ENCODE results near the gene REV3L.

Gene REV3L

DNA sequence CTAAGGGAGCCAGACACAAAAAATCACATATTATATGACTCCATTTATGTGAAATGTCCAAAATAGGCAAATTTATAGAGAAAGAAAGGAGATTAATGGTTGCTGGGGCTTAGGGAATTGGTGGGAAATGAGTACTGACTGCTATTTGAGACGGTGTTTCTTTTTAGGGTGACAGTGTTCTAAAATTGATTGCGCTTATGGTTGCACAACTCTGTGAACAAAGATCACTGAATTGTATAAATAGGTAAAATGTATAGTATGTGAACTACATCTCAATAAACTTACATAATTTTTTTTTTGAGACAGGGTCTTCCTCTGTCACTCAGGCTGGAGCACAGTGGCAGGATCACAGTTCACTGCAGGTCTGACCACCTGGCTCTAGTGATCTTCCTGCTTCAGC is 45.4 kb downstream of the REV3L start:
- Histone ChIP-seq H3K27me3 (ENCODE audit: insufficient read depth, low read length, poor library complexity) (no peaks in the 10 kb centered on the region), H2AK5ac (ENCODE audit: low read length) (no peak overlapping the region), H3K4ac (ENCODE audit: low read depth, low read length) (no peak overlapping the region), H3K4me3 (ENCODE audit: low read length) (no peak overlapping the region), H3K4me2 (ENCODE audit: low read length) (no peak overlapping the region), H3K79me2 (ENCODE audit: control insufficient read depth, insufficient read depth, low read length) (no peaks in the 10 kb centered on the region), H3K56ac (ENCODE audit: low read length) (no peak overlapping the region), H4K8ac (ENCODE audit: low read depth, low read length) (no peak overlapping the region), H3K36me3 (ENCODE audit: control insufficient read depth, insufficient read depth, low read length) (no peaks in the 10 kb centered on the region), H2BK120ac (ENCODE audit: low read depth, low read length) (no peak overlapping the region), H2BK5ac (ENCODE audit: low read length) (no peak overlapping the region), H3K79me1 (ENCODE audit: low read length) (no peaks in the 10 kb centered on the region), H3K23ac (ENCODE audit: low read length) (no peak overlapping the region), H3K27ac (ENCODE audit: low read depth, low read length) (no peak overlapping the region), H2BK15ac (replicated peaks; ENCODE audit: low read depth) (no peak overlapping the region), H4K5ac (ENCODE audit: low read length) (no peak overlapping the region), H3K18ac (ENCODE audit: low read length) (no peak overlapping the region), H3K4me1 (ENCODE audit: control insufficient read depth, low read depth, low read length) (no peaks in the 10 kb centered on the region), H3K9ac (ENCODE audit: low read length) (no peak overlapping the region)
- no peak for DNase-seq
- no CpG with 5 or more reads among the region's 2 CpGs for WGBS (ENCODE audit: extremely low coverage, insufficient coverage, low lambda C conversion rate)

DNA sequence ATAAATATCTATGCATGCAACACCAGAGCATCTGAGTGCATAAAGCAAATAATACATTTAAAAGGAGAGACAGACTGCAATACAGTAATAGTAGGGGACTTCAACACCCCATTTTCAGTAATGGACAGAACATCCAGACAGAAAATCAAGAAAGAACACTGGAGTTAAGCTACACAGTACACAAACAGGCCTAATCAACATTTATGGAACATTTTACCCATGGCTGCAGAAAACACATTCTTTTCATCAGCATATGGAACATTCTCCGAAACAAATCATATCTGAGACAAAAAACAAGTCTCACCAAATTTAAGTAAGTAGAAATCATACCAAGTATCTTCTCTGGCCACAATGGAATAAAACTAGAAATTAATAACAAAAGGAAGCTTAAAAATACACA is 50.5 kb downstream of the REV3L start:
- Histone ChIP-seq H3K23ac (ENCODE audit: low read length) (no peak overlapping the region), H4K5ac (ENCODE audit: low read length) (no peak overlapping the region), H3K56ac (ENCODE audit: low read length) (no peak overlapping the region), H2BK15ac (replicated peaks; ENCODE audit: low read depth) (no peak overlapping the region), H3K4me2 (ENCODE audit: low read length) (no peak overlapping the region), H3K4me1 (ENCODE audit: control insufficient read depth, low read depth, low read length) (no peaks in the 10 kb centered on the region), H3K4me3 (ENCODE audit: low read length) (no peak overlapping the region), H3K27ac (ENCODE audit: low read depth, low read length) (no peak overlapping the region), H3K27me3 (ENCODE audit: insufficient read depth, low read length, poor library complexity) (no peaks in the 10 kb centered on the region), H3K36me3 (ENCODE audit: control insufficient read depth, insufficient read depth, low read length) (no peaks in the 10 kb centered on the region), H3K9ac (ENCODE audit: low read length) (no peak overlapping the region), H2BK5ac (ENCODE audit: low read length) (no peak overlapping the region), H3K79me1 (ENCODE audit: low read length) (no peaks in the 10 kb centered on the region), H2BK120ac (ENCODE audit: low read depth, low read length) (no peak overlapping the region), H4K8ac (ENCODE audit: low read depth, low read length) (no peak overlapping the region), H2AK5ac (ENCODE audit: low read length) (no peak overlapping the region), H3K18ac (ENCODE audit: low read length) (no peak overlapping the region), H3K4ac (ENCODE audit: low read depth, low read length) (no peak overlapping the region), H3K79me2 (ENCODE audit: control insufficient read depth, insufficient read depth, low read length) (no peaks in the 10 kb centered on the region)
- DNase-seq: no peak
- WGBS (ENCODE audit: extremely low coverage, insufficient coverage, low lambda C conversion rate): no CpG with 5 or more reads among the region's 1 CpG

DNA sequence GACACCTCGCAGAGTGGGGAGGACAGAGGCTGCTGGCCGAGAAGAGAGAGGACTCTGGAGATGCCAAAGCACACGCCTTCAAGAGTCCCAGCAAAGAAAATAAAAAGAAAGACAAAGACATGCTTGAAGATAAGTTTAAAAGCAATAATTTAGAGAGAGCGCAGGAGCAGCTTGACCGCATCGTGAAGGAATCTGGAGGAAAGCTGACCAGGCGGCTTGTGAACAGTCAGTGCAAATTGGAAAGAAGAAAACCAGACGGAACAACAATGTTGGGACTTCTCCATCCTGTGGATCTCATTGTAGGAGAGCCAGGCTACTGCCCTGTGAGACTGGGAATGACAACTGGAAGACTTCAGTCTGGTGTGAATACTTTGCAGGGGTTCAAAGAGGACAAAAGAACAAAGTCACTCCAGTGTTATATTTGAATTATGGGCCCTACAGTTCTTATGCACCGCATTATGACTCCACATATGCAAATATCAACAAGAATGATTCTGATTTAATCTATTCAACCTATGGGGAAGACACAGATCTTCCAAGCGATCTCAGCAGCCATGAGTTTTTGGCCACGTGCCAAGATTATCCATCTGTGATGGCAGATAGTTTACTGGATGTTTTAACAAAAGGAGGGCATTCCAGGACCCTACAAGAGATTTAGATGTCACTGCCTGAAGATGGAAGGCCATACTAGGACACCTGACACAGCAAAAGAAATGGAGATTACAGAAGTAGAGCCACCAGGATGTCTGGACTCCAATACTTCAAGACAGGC is 52.2 kb downstream of the REV3L start:
- Histone ChIP-seq H3K18ac (ENCODE audit: low read length) (no peak overlapping the region), H3K56ac (ENCODE audit: low read length) (no peak overlapping the region), H4K5ac (ENCODE audit: low read length) (no peak overlapping the region), H3K36me3 (ENCODE audit: control insufficient read depth, insufficient read depth, low read length) (no peaks in the 10 kb centered on the region), H3K79me2 (ENCODE audit: control insufficient read depth, insufficient read depth, low read length) (no peaks in the 10 kb centered on the region), H3K4me2 (ENCODE audit: low read length) (no peak overlapping the region), H3K4me1 (ENCODE audit: control insufficient read depth, low read depth, low read length) (no peaks in the 10 kb centered on the region), H3K23ac (ENCODE audit: low read length) (no peak overlapping the region), H3K9ac (ENCODE audit: low read length) (no peak overlapping the region), H2AK5ac (ENCODE audit: low read length) (no peak overlapping the region), H4K8ac (ENCODE audit: low read depth, low read length) (no peak overlapping the region), H3K27ac (ENCODE audit: low read depth, low read length) (no peak overlapping the region), H3K4me3 (ENCODE audit: low read length) (no peak overlapping the region), H3K79me1 (ENCODE audit: low read length) (no peaks in the 10 kb centered on the region), H2BK5ac (ENCODE audit: low read length) (no peak overlapping the region), H3K4ac (ENCODE audit: low read depth, low read length) (no peak overlapping the region), H2BK15ac (replicated peaks; ENCODE audit: low read depth) (no peak overlapping the region), H2BK120ac (ENCODE audit: low read depth, low read length) (no peak overlapping the region), H3K27me3 (ENCODE audit: insufficient read depth, low read length, poor library complexity) (no peaks in the 10 kb centered on the region)
- WGBS (ENCODE audit: extremely low coverage, insufficient coverage, low lambda C conversion rate): no CpG with 5 or more reads among the region's 11 CpGs
- no peak for DNase-seq

DNA sequence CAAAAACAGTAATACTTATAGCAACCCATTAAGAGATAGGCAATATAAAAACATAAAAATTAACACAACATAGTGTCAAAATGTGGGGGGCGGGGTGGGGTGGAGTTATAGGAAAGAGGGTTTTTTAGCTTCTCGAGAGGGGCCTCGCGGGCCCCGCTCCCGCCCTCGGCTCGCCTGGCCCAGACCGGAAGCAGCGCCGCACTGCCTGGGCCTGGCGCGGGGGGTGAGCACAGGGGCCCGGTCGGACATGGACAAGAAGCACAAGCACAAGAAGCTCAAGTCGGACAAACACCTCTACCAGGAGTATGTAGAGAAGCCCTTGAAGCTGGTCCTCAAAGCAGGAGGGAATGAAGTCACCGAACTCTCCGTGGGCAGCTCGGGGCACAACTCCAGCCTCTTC is 53.4 kb downstream of the REV3L start:
- Histone ChIP-seq H2BK15ac (replicated peaks; ENCODE audit: low read depth) (no peak overlapping the region), H3K27me3 (ENCODE audit: insufficient read depth, low read length, poor library complexity) (no peaks in the 10 kb centered on the region), H3K27ac (ENCODE audit: low read depth, low read length) (no peak overlapping the region), H4K5ac (ENCODE audit: low read length) (no peak overlapping the region), H3K4me3 (ENCODE audit: low read length) (no peak overlapping the region), H2AK5ac (ENCODE audit: low read length) (no peak overlapping the region), H3K79me1 (ENCODE audit: low read length) (no peaks in the 10 kb centered on the region), H3K56ac (ENCODE audit: low read length) (no peak overlapping the region), H2BK5ac (ENCODE audit: low read length) (no peak overlapping the region), H3K79me2 (ENCODE audit: control insufficient read depth, insufficient read depth, low read length) (no peaks in the 10 kb centered on the region), H3K4me1 (ENCODE audit: control insufficient read depth, low read depth, low read length) (no peaks in the 10 kb centered on the region), H3K36me3 (ENCODE audit: control insufficient read depth, insufficient read depth, low read length) (no peaks in the 10 kb centered on the region), H3K18ac (ENCODE audit: low read length) (no peak overlapping the region), H3K23ac (ENCODE audit: low read length) (no peak overlapping the region), H3K4me2 (ENCODE audit: low read length) (no peak overlapping the region), H3K4ac (ENCODE audit: low read depth, low read length) (no peak overlapping the region), H3K9ac (ENCODE audit: low read length) (no peak overlapping the region), H4K8ac (ENCODE audit: low read depth, low read length) (no peak overlapping the region), H2BK120ac (ENCODE audit: low read depth, low read length) (no peak overlapping the region)
- DNase-seq: no peak
- no CpG with 5 or more reads among the region's 19 CpGs for WGBS (ENCODE audit: extremely low coverage, insufficient coverage, low lambda C conversion rate)

DNA sequence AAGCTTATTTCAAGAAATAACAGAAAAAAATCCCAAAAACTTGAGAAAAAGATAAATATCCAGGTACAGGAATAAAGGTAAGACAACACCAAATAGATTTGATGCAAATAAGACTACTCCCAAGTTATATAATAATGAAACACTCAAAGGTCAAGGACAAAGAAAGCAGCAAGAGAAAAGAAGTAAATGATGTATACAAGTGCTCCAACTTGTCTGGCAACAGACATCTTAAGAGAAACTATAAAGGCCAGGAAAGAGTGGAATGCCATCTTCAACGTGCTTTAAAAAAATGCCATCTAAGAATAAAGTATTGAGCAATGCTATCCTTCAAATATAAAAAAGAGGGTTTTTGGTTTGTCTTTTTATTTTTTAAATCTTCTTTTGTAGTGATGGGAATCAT is 54.2 kb downstream of the REV3L start:
- DNase-seq: no peak
- no peak overlapping the region for H3K9ac ChIP-seq (ENCODE audit: low read length)
- H2BK120ac ChIP-seq (ENCODE audit: low read depth, low read length): no peak overlapping the region
- no peak overlapping the region for H3K4me3 ChIP-seq (ENCODE audit: low read length)
- no peaks in the 10 kb centered on the region for H3K36me3 ChIP-seq (ENCODE audit: control insufficient read depth, insufficient read depth, low read length)
- no peak overlapping the region for H2BK5ac ChIP-seq (ENCODE audit: low read length)
- no peak overlapping the region for H2AK5ac ChIP-seq (ENCODE audit: low read length)
- H2BK15ac ChIP-seq (replicated peaks; ENCODE audit: low read depth): no peak overlapping the region
- WGBS (ENCODE audit: extremely low coverage, insufficient coverage, low lambda C conversion rate): no CpG with 5 or more reads among the region's 1 CpG
- no peaks in the 10 kb centered on the region for H3K27me3 ChIP-seq (ENCODE audit: insufficient read depth, low read length, poor library complexity)
- no peak overlapping the region for H4K5ac ChIP-seq (ENCODE audit: low read length)
- H3K27ac ChIP-seq (ENCODE audit: low read depth, low read length): no peak overlapping the region
- no peak overlapping the region for H3K56ac ChIP-seq (ENCODE audit: low read length)
- H3K4me2 ChIP-seq (ENCODE audit: low read length): no peak overlapping the region
- H3K79me1 ChIP-seq (ENCODE audit: low read length): no peaks in the 10 kb centered on the region
- no peak overlapping the region for H4K8ac ChIP-seq (ENCODE audit: low read depth, low read length)
- H3K79me2 ChIP-seq (ENCODE audit: control insufficient read depth, insufficient read depth, low read length): no peaks in the 10 kb centered on the region
- H3K23ac ChIP-seq (ENCODE audit: low read length): no peak overlapping the region
- no peaks in the 10 kb centered on the region for H3K4me1 ChIP-seq (ENCODE audit: control insufficient read depth, low read depth, low read length)
- H3K4ac ChIP-seq (ENCODE audit: low read depth, low read length): no peak overlapping the region
- H3K18ac ChIP-seq (ENCODE audit: low read length): no peak overlapping the region

Measured in mesendoderm (in vitro differentiated cells).